Hepatocyte (in vitro differentiated cells): ENCODE measurements around the gene WNT1.

Experiments used
- EZH2 ChIP-seq: fragments of 200-600 bp; sonication (generic); IDR thresholded peaks from 2 replicates; pipeline ENCODE4 v1.6.1; 2016; ENCODE audit warnings: antibody characterized with exemption, mild to moderate bottlenecking, borderline replicate concordance
- EZH2phosphoT487 ChIP-seq: fragments of 200-600 bp; sonication (generic); IDR thresholded peaks from one replicate; pipeline ENCODE4 v1.6.1; 2018; ENCODE audit warnings: antibody characterized with exemption, mild to moderate bottlenecking, low read depth, moderate library complexity; ENCODE audit not compliant: unreplicated experiment, severe bottlenecking
- TF ChIP-seq, protein P1 (sequence below): fragments of 200-600 bp; sonication (generic); IDR thresholded peaks from 2 replicates; pipeline ENCODE4 v1.5.1; 2016; ENCODE audit warnings: antibody characterized with exemption, mild to moderate bottlenecking; ENCODE audit not compliant: poor library complexity

DNA sequence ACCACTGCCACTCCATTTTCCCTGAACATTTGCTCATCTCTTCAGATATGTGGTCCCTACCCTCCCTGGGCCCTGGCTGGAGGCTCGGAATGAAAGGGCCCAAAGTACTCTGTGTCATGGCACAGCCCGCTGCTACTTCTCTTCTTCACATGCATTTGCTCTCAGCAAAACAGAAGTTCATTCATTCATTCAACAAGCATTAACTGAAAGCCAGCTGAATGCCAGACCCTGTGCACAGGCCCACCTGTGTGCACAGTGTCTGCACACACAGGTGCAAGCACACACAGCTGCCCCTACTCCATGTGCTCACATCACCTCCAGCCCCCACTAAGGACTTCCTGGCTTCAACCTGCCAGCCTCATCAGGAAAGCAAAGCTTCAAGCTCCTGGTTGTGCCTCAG is 7.8 kb downstream of the WNT1 start:
- TF ChIP-seq, protein P1, sequence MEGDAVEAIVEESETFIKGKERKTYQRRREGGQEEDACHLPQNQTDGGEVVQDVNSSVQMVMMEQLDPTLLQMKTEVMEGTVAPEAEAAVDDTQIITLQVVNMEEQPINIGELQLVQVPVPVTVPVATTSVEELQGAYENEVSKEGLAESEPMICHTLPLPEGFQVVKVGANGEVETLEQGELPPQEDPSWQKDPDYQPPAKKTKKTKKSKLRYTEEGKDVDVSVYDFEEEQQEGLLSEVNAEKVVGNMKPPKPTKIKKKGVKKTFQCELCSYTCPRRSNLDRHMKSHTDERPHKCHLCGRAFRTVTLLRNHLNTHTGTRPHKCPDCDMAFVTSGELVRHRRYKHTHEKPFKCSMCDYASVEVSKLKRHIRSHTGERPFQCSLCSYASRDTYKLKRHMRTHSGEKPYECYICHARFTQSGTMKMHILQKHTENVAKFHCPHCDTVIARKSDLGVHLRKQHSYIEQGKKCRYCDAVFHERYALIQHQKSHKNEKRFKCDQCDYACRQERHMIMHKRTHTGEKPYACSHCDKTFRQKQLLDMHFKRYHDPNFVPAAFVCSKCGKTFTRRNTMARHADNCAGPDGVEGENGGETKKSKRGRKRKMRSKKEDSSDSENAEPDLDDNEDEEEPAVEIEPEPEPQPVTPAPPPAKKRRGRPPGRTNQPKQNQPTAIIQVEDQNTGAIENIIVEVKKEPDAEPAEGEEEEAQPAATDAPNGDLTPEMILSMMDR = no peak
- TF ChIP-seq EZH2 (no peak), EZH2phosphoT487 (no peak)
